Measurements from ENCODE around the gene FAM47E.
"Not testable (repeated sequence)": the region's sequence is repeated elsewhere in the genome, so short reads cannot be mapped to it uniquely, and the experiment has no call there.

Gene FAM47E

DNA sequence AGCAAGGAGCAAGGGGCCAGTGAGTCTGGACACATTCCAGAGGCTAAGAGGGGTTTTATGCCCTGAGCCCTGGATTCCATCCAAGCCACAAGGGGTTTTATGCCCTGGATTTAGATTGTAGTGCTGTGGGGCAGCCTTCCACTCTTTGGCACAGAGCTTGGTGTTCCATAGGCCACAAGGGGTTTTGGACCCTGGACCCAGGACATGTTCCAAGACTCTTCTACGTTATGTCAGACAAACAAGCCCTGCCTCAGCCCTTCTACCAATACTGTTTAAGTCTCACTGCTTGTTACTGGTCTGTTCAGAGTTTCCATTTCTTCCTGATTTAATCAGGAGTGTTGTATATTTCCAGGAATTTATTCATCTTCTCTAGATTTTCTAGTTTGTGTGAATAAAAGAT is 25.1 kb upstream of the FAM47E start:
- DNase-seq (ENCODE audit: low spot score): no peak

DNA sequence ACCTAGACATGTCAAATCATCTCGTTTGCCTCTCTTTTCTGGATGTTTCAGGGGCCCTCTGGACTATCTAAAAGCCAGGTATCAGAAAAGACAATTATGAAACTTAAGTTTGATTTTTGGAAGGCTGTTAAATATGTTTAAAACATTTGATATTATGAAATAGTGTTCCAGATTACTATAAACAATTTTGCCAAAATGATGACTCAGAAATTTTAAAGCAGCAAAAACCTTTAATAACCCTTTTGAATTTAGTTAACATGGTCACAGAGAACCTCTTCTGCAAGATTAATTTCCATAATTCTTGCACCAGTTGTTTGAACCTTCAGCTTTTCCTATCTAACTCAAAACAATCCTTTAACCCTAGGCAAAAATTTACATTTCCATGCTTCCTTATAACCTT is 18.8 kb upstream of the FAM47E start:
- DNase-seq (ENCODE audit: low spot score): no peak

DNA sequence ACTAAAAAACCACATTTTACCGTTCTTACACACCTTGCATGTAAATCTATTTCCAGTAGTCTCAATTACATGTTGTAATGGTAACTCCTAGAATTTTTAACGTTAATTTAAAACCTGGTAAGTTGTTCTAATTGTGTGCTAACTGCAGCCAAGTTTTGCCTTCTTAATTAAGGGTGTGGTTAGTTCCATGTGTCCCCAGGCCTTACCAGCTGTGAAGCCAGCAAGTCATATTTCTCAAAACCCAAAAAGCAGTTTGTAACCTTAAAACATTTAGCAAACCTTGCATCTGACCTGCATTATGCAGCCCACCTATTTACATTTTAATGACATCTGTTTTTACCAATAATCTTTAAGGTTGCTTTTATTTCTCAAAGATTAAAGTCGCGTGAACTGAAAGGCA is 18.4 kb upstream of the FAM47E start:
- no peak for DNase-seq (ENCODE audit: low spot score)

DNA sequence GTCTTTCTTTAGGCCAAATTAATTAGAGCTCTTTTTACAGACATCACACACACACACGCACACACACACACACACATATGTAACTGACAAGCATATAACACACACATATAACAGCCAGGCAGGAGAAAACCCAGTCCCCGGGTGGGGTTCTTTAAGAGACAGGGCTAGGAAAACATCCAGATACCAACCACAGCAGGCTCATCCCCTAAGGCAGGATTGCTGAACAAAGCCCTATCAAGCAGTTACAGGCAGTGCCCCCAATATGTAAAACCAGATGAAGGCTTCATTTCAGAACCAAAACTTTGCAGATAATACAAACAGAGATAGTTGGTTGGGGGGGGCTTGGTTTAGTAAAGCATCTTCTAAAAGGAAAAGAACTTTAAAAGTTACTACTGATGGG is 18.0 kb upstream of the FAM47E start:
- no peak for DNase-seq (ENCODE audit: low spot score)

DNA sequence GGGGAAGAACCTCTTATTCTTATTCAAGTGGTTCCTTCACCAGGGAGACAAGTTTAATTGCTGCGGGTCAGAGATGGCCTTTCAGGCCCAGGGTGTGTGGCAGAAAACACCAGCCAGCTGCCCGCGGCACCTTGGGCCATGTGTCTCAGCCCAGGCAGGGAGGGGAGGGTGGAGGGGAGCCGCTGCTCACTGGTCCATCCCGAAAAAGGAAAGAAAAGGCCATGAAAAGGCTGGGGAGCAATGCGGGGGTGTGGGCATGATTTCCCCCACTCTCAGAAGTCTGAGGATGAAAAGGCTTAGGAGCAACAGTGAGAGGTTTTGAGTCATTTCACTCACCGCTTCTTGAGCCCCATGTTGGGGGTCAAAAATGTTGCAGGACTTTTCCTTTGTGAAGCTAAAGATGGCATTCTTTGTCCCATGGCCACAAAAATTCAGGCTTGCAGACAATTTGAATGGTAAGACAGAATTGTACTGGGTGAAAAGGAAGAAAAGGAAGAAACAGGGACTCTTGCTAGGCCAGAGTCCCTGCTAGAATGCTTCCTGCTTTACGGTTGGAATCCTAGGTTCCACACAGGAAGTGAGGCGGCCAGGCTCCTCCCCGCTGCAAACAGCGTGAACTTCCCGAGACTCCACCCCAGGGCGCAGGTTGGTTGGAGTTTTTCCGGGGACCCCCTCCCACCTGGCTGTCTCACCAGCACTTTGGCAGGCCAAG is 17.4 kb upstream of the FAM47E start:
- no peak for DNase-seq (ENCODE audit: low spot score)

DNA sequence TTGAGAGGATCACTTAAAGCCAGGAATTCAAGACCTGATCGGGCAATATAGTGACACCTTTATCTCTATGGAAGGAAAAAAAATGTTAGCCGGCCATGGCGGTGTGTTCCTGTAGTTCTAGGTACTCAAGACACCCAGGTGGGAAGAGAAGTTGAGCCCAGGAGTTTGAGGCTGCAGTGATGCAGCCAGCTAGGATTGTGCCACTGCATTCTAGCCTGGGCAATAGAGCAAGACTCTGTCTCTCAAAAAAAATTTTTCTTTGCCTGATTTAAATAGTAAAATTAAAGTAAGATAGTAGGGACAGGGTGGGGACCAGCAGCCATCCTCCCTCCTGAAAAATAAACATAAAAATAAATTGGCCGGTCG is 16.9 kb upstream of the FAM47E start:
- no peak for DNase-seq (ENCODE audit: low spot score)

DNA sequence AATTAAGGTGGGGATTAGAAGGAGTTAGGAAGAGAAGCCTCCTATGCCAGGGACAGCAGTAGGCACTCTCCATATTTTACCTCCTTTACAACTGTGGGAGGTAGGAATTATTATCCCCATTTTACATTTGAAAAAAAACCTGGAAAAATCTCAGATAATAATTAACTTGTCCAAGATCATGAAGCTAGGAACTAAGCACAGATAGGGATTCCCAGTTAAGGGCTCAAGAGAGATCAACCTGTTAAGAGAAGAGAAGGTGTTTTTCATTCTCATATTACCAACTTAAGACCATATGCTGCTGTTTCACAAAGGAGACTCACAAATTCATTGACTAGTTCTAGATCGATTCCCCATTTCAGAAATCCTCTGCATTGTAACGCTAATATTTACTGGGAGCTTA is 16.1 kb upstream of the FAM47E start:
- no peak for DNase-seq (ENCODE audit: low spot score)

DNA sequence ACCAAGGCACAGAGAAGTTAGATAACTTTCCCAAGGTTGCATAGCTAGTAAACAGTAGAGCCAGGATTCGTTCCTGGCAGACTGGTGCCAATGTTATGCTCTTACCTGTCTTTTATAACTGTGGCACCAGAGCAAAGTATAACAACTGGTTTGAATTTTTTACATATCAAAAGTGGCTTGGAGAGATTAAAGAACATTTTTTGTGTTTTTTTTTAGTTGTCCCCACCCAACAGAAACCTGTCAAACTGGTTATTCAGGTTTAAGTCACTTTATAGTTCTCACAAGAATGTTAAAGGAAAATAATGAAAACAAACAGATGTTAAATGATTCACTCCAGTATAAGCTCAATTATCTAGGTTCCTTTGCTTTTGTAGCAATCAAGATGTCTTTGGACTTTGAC is 15.6 kb upstream of the FAM47E start:
- DNase-seq (ENCODE audit: low spot score): no peak

DNA sequence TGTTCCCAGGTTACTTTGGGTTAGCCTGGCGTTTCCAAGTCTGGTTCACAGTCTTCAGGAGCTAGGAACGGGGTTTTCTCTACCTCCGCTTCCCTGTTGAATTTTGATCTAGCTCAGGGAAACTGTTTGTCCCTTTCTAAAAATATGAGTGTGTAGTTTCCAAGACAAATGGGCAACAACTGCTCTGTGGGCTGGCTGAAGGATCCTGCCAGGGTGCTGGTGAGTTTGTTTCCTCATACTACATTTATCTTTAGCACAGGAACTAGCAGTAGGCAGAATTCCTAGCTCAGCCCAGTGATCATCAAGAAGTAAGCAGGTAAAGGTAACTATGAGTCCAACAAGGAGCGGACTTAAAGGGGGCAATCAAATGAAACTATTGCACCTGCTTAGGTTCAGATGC is 13.3 kb upstream of the FAM47E start:
- DNase-seq (ENCODE audit: low spot score): no peak

DNA sequence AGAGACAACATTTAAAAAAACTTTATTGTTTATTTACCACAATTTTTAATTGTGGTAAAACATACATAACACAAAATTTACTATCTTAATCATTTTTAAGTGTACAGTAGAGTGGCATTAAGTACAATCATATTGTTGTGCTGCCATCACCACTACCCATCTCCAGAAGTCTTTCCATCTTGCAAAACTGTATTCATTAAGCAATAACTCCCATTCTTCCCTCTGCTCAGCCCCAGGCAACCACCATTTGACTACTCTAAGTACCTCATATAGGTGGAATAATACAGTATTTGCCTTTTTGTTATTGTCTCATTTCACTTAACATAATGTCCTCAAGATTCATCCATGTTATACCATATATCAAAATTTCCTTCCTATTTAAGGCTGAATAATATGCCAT is 12.8 kb upstream of the FAM47E start:
- no peak for DNase-seq (ENCODE audit: low spot score)

DNA sequence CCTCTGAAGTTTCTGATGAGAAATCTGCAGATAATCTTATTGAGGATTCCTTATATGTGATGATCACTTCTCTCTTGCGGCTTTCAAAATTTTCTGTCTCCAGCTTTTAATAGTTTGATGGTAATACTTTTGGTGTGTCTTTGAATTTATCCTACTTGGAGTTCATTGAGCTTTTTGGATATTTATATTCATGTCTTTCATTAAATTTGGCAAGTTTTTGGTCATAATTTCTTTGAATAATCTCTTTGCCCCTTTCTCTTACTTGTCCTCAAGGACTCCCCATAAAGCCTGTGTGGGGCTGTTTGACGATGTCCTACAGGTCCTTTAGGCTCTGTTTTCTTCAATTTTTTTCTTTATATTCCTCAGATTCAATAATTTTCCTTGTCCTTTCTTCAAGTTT is 11.3 kb upstream of the FAM47E start:
- DNase-seq (ENCODE audit: low spot score): no peak

DNA sequence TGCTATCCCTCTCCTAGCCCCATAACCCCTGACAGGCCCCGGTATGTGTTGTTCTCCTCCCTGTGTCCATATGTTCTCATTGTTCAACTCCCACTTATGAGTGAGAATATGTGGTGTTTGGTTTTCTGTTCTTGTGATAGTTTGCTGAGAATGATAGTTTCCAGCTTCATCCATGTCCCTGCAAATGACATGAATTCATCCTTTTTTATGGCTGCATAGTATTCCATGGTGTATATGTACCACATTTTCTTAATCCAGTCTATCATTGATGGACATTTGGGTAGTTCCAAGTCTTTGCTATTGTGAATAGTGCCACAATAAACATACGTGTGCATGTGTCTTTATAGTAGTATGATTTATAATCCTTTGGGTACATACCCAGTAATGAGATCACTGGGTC is 7.6 kb upstream of the FAM47E start:
- not testable (repeated sequence) for DNase-seq (ENCODE audit: low spot score)

DNA sequence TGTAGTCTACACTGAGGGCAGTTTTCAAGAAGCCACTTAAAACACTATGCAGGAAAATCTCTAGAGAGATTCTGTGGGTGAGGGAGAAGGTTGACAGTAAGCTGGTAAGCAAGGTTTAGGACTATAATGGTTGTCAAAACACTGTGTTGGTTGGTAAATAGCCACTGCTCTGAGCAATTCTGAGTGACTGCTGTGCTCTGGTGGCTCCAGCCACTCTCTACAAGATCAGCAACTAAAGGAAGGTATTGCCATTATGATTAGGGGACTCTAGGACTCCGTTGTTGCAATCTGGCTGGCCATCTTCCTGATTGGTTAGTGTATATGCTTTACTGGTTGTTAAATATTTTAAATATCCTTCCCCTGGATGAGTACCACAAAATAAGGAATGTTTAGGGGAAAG is 5.5 kb upstream of the FAM47E start:
- no peak for DNase-seq (ENCODE audit: low spot score)

DNA sequence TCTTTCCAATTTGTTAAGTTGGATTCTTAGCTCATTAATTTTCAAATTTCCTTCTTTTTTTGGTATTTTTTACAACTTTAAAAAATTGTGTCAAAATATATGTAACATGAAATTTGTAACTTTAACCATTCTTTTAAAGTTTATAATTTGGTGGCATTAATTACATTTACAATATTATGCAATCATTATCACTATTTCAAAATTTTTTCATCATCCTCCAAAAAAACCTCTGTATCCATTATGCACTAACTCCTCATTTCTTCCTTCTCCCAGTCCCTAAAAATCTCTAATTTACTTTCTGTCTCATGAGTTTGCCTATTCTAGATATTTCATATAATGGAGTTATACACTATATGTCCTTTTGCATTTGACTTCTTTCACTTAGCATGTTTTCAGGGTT is 4.7 kb upstream of the FAM47E start:
- DNase-seq (ENCODE audit: low spot score): no peak

DNA sequence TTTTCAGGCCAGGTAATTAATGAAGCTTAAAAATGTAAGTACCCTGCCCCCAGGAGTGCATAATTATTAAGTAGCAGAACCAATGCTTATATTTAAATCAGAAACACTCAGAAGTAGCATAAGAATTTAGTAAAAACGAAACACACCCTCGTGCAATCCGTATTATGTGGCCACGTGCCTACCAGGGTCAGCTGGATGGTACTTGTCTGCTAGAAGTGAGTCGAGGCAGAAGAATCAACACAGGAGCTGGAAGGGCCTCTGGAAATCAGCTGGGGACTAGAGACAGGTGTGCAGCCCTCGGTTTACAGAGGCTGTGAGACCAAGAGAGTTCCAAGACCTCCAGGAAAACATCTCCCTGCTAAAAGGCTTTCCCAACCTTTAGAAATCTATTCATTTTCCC is 559 bp upstream of the FAM47E start:
- no peak for DNase-seq (ENCODE audit: low spot score)

DNA sequence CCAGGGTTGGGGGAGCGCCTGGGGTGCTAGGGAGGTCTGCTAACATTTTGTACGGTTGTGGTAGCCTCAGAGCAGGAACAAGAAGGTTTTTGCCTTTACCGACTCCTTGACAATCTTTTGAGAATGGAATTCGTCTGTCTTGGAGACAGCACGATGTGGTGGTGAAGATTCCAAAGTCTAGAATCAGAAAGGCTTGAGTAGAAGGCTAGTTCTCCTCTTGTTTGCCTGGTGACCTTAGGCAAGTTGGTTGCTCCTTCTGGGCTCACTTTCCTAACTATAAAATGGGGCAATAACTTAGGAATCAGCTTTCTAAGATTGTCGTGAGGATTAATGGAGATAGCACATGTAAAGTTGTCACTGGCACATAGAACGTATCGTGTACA is 741 bp downstream of the FAM47E start:
- DNase-seq (ENCODE audit: low spot score): no peak

DNA sequence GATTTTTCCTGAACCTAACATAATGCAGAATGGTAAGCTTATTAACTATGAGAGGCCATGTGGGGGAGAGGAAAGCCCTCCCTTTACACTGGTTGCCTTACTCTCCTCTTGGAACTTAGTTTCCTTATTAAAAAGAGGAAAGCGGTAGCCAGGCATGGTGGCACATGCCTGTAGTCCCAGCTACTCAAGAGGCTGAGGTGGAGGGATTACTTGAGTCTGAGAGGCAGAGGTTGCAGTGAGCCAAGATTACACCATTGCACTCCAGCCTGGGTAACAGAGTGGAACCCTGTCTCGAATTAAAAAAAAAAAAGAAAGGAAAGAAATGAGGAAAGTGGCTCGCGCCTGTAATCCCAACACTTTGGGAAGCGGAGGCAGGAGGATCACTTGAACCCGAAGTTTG is 2.0 kb downstream of the FAM47E start:
- no peak for DNase-seq (ENCODE audit: low spot score)

DNA sequence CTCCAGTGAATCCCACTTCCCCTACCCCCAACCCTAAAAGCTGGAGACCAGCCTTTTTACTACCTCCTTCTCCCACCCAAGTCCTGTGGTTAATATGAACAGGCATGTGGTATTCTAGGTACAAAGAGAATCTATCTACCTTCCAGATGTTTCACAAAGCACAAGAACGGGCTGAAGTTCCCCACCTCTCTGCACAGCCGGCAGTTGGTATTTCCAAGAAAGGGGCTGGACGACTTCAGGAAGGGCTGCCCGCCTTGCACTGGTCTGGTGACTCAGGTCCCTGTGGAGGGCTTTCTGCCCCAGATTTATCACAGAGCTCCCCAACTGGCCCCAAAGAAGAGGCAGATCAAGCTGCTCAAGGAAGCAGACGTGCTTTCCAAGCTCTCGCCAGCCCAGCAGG is 4.5 kb downstream of the FAM47E start:
- no peak for DNase-seq (ENCODE audit: low spot score)

DNA sequence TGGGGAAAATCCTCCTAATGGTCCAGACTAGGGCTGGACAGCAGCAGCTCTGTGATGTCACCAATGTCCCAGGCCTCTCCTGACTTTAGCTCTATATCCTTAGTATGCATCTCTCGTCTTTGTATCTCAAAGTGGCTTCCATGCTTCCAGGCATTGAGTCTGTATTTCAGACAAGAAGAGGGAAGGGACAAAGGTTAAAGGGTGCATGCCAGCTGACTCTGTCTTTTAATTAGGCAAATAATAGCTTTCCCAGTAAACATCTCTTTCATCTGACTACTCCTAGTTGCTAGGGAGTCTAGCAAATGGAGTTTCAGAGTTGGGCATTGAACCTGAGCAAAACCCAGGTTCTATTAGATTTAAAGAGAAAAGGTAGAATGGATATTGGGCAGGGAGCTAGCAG is 5.4 kb downstream of the FAM47E start:
- DNase-seq (ENCODE audit: low spot score): no peak

DNA sequence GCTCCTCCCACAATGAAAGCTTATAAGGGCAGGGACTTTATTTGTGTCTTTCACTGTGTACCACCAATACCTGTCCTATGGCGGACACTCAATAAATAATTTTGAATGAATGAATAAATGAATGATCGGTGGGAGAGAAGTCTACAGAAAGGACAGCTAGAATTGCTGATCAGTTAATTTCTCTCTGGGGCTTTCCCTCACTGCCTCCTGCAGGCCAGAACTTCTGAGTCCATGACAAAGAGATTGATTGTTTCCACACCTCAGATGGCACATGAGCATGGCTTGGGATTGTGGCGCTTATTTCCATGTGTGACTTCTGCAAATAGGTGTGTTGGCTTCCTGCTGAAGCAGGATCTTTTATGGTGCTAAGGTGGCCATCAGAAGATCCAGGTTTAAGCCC is 6.3 kb downstream of the FAM47E start:
- DNase-seq (ENCODE audit: low spot score): no peak

DNA sequence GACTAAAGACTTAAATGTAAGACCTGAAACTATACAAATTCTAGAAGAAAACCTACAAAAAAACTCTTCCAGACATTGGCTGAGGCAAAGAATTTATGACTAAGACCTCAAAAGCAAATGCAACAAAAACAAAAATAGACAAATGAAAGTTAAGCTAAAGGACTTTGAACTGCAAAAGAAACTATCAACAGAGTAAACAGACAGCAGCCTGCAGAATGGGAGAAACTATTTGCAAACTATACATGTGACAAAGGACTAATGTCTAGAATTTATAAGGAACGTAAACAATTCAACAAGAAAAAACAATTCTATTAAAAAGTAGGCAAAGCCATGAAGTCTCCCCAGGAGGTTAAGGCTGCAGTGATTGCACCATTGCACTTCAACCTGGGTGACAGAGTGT is 9.1 kb downstream of the FAM47E start:
- DNase-seq (ENCODE audit: low spot score): no peak

DNA sequence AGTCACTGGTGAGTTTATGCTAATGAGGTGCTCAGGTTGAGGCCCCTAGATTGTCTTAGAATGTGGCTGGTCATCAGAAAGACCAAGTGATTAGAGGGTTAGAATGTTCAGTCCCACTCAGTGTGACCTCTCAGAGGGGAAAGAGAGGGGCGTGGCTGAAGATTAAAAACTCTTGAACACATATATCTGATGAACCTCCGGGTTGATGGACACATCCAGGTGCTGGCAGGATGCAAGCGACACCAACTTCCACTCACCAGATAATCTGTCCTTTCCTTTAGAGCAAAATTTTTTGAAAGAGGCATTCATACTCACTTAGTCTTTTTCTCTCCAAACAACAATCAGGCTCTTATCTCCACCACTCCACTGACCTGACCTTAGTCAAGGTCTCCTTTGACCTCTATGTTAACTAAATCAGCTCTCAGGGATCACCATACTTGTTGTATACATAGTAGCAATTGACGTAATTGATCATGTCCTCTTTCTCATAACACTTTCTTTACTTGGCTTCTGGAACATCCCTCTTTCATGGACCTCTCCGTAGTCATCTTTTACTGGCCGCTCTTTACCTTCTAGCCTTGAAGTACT is 14.2 kb downstream of the FAM47E start:
- DNase-seq (ENCODE audit: low spot score): no peak

DNA sequence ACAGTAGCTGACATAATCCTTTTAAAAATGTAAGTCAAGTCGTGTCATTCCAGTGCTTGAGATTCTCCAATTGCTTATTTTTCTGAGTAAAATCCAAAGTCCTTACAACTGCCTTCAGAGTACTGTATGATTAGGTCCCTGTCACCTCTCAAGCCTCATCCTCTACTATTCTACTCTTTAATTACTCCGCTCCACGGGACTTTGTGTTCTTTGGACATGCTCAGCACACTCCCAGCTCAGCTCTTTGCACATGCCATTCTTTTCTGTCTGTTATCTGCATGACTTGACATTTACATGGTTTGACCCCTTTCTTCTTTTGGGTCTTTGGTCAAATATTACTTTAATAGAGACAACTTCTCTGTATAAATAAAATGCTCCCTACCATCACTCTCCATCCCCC is 15.1 kb downstream of the FAM47E start:
- no peak for DNase-seq (ENCODE audit: low spot score)

DNA sequence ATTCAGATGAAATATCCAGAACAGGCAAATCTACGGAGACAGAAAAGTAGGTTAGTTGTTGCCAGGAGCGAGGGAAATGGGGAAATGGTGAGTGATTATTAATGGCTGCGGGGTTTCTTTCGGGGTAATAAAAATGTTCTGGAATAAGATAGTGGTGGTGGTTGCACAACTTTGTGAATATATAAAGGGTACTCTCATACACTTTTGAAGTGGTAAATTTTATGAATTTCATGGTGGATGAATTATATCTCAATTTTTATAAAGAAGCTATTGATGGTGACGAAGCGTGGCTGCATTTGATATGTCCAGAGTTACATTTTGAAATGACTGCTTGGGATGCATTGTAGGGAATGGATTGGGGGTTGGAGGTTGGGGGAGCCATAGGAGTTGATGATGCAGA is 16.3 kb downstream of the FAM47E start:
- no peak for DNase-seq (ENCODE audit: low spot score)
